Caki2 (cell line): ENCODE data around the gene GNB1L. TPM values are rescaled to one million over a fixed set of nuclear protein-coding genes. Genes with fewer than 3 reads are reported as not detected.
"Not testable (repeated sequence)": the region's sequence is repeated elsewhere in the genome, so short reads cannot be mapped to it uniquely, and the experiment has no call there.

Experiments used
- DNase-seq: peaks from one replicate; pipeline ENCODE4 v3.0.0-alpha.2; 2015; ENCODE audit warnings: low read depth
- in situ Hi-C: cut with HindIII; loops from 2 replicates; pipeline ENCODE4 v1.10.0; 2016; ENCODE audit warnings: low sequenced_read_pairs, low pct_unique_long_range_greater_than_20kb, mixed read lengths
- total RNA-seq: library from RNA; depleted of rRNA; stranded (reverse); fragments of >200 nt; shearing (Covaris generic); gene quantifications from 2 replicates; pipeline ENCODE4 v1.2.3, GENCODE V29; 2014; ENCODE audit warnings: low replicate concordance

The GNB1L gene
- total RNA-seq, 1 experiment from 2014 or later, result 42.7 TPM

GRCh38 chr22:19797086-19798002 lies 57.3 kb downstream of the GNB1L start:
- no peak for DNase-seq
- in situ Hi-C loops, result no loop called here

- in situ Hi-C loops, result no loop called here
- DNase-seq, result no peak
Measured at GRCh38 chr22:19796160-19796559, 58.5 kb downstream of the GNB1L start.

- no peak for DNase-seq
- in situ Hi-C loops, result no loop called here
Measured at GRCh38 chr22:19795617-19796008, 59.1 kb downstream of the GNB1L start.

- in situ Hi-C loops, result no loop called here
- no peak for DNase-seq
Measured at GRCh38 chr22:19793661-19794310, 60.9 kb downstream of the GNB1L start.

GRCh38 chr22:19793161-19793560 lies 61.5 kb downstream of the GNB1L start:
- in situ Hi-C loops, result no loop called here
- no peak for DNase-seq

GRCh38 chr22:19792383-19792896 lies 62.2 kb downstream of the GNB1L start:
- in situ Hi-C loops, DNase-seq: not testable (repeated sequence)

GRCh38 chr22:19791894-19792293 lies 62.8 kb downstream of the GNB1L start:
- no peak for DNase-seq
- in situ Hi-C loops, result no loop called here

- DNase-seq, result no peak
- in situ Hi-C loops, result no loop called here
Measured at GRCh38 chr22:19791243-19791642, 63.4 kb downstream of the GNB1L start.

- no peak for DNase-seq
- in situ Hi-C loops, result no loop called here
Measured at GRCh38 chr22:19789828-19790227, 64.8 kb downstream of the GNB1L start.

- DNase-seq, result no peak
- in situ Hi-C loops, result no loop called here
Measured at GRCh38 chr22:19789406-19789805, 65.3 kb downstream of the GNB1L start.

GRCh38 chr22:19788661-19789225 lies 65.9 kb downstream of the GNB1L start:
- in situ Hi-C loops, result no loop called here
- no peak for DNase-seq

- no peak for DNase-seq
- in situ Hi-C loops, result no loop called here
Measured at GRCh38 chr22:19787849-19788141, 66.9 kb downstream of the GNB1L start.

GRCh38 chr22:19786959-19787848 lies 67.5 kb downstream of the GNB1L start:
- in situ Hi-C loops, result no loop called here
- no peak for DNase-seq

GRCh38 chr22:19786264-19786585 lies 68.4 kb downstream of the GNB1L start:
- in situ Hi-C loops, result no loop called here
- DNase-seq, result no peak

GRCh38 chr22:19785461-19786263 lies 69.0 kb downstream of the GNB1L start:
- DNase-seq, result no peak
- in situ Hi-C loops, result no loop called here

- DNase-seq, result no peak
- in situ Hi-C loops, result no loop called here
Measured at GRCh38 chr22:19784384-19785175, 70.1 kb downstream of the GNB1L start.
